Ishikawa (cell line): ENCODE data around the gene RAP1GAP.

Experiments used
- CEBPB ChIP-seq: IDR thresholded peaks from 2 replicates; pipeline ENCODE4 v1.6.1; 2012
- CREB1 ChIP-seq: IDR thresholded peaks from 2 replicates; pipeline ENCODE4 v1.6.1; 2012; ENCODE audit warnings: low read depth
- EGR1 ChIP-seq: IDR thresholded peaks from 2 replicates; pipeline ENCODE4 v1.6.1; 2012
- EP300 ChIP-seq: IDR thresholded peaks from 2 replicates; pipeline ENCODE4 v1.6.1; 2012; ENCODE audit warnings: borderline replicate concordance
- FOXM1 ChIP-seq: IDR thresholded peaks from 2 replicates; pipeline ENCODE4 v1.6.1; 2012; ENCODE audit warnings: low read depth, borderline replicate concordance
- NFIC ChIP-seq: IDR thresholded peaks from 2 replicates; pipeline ENCODE4 v1.6.1; 2012
- RAD21 ChIP-seq: IDR thresholded peaks from 2 replicates; pipeline ENCODE4 v1.6.1; 2012; ENCODE audit warnings: low read depth
- TAF1 ChIP-seq: IDR thresholded peaks from 2 replicates; pipeline ENCODE4 v1.6.1; 2012; ENCODE audit warnings: low read depth, mild to moderate bottlenecking
- TCF12 ChIP-seq: IDR thresholded peaks from 2 replicates; pipeline ENCODE4 v1.6.1; 2012; ENCODE audit warnings: low read depth
- TEAD4 ChIP-seq: IDR thresholded peaks from 2 replicates; pipeline ENCODE4 v1.6.1; 2012
- YY1 ChIP-seq: IDR thresholded peaks from 2 replicates; pipeline ENCODE4 v1.6.1; 2012; ENCODE audit warnings: low read depth
- ZBTB7A ChIP-seq: IDR thresholded peaks from 2 replicates; pipeline ENCODE4 v1.6.1; 2012; ENCODE audit warnings: low read depth
- TF ChIP-seq, protein P1 (sequence below): IDR thresholded peaks from 2 replicates; pipeline ENCODE4 v1.6.1; 2012
- TF ChIP-seq, protein P2 (sequence below): IDR thresholded peaks from 2 replicates; pipeline ENCODE4 v1.6.1; 2012; ENCODE audit warnings: low read depth, mild to moderate bottlenecking
- TF ChIP-seq, protein P3 (sequence below): IDR thresholded peaks from 2 replicates; pipeline ENCODE4 v1.6.1; 2012

Gene RAP1GAP

DNA sequence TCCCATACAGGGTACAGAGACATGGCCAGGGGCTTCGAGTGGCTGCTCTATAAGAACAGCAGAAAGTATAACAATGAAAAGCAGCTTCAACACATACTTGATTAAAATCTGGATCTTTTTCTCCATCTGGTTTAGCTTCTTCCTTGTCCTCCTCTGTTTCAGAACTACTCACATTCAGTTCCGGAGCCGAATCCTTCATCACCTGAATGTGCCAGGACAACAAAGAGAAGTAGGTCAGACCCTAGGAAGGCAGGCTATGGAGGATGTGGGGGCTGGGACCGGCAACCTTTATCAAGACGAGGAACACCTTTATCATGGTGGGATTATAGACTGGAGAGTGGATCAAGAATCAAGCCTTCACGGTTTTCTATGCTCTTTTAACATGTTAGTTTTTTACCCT, 32.2 kb upstream of the RAP1GAP start:
- TF ChIP-seq TCF12 (no peak), TAF1 (no peak), YY1 (no peak), FOXM1 (no peak), CREB1 (no peak), TEAD4 (no peak), EP300 (no peak), ZBTB7A (no peak)
- TF ChIP-seq, protein P1, sequence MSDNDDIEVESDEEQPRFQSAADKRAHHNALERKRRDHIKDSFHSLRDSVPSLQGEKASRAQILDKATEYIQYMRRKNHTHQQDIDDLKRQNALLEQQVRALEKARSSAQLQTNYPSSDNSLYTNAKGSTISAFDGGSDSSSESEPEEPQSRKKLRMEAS, result no peak
- TF ChIP-seq, protein P2, sequence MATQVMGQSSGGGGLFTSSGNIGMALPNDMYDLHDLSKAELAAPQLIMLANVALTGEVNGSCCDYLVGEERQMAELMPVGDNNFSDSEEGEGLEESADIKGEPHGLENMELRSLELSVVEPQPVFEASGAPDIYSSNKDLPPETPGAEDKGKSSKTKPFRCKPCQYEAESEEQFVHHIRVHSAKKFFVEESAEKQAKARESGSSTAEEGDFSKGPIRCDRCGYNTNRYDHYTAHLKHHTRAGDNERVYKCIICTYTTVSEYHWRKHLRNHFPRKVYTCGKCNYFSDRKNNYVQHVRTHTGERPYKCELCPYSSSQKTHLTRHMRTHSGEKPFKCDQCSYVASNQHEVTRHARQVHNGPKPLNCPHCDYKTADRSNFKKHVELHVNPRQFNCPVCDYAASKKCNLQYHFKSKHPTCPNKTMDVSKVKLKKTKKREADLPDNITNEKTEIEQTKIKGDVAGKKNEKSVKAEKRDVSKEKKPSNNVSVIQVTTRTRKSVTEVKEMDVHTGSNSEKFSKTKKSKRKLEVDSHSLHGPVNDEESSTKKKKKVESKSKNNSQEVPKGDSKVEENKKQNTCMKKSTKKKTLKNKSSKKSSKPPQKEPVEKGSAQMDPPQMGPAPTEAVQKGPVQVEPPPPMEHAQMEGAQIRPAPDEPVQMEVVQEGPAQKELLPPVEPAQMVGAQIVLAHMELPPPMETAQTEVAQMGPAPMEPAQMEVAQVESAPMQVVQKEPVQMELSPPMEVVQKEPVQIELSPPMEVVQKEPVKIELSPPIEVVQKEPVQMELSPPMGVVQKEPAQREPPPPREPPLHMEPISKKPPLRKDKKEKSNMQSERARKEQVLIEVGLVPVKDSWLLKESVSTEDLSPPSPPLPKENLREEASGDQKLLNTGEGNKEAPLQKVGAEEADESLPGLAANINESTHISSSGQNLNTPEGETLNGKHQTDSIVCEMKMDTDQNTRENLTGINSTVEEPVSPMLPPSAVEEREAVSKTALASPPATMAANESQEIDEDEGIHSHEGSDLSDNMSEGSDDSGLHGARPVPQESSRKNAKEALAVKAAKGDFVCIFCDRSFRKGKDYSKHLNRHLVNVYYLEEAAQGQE, result no peak
- TF ChIP-seq, protein P3, sequence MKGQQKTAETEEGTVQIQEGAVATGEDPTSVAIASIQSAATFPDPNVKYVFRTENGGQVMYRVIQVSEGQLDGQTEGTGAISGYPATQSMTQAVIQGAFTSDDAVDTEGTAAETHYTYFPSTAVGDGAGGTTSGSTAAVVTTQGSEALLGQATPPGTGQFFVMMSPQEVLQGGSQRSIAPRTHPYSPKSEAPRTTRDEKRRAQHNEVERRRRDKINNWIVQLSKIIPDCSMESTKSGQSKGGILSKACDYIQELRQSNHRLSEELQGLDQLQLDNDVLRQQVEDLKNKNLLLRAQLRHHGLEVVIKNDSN, result no peak

DNA sequence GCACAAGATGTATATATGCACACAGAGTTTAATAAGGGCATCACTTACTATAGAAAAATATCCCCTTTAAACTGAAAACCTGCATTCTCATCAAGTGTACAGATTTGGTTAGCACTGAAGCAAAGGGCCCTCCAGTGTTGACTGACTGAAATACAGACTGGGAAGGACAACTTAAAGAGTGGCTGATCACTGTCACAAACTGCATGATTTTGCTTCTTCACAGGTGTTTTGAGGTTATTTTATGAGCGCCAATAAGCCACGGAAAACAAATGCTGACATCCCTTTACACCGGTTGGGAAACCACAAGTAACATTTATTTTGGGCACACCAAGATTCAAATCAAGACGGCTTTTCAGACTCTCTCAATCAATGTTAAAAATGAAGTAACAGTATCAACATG, 30.9 kb upstream of the RAP1GAP start:
- TF ChIP-seq ZBTB7A, result no peak
- TF ChIP-seq CEBPB, result no peak
- TF ChIP-seq RAD21, result no peak
- TF ChIP-seq YY1, result no peak
- TF ChIP-seq FOXM1, result no peak
- TF ChIP-seq TCF12, result no peak
- no peak for TF ChIP-seq TEAD4
- TF ChIP-seq, protein P1, result no peak
- TF ChIP-seq TAF1, result no peak
- no peak for TF ChIP-seq EP300
- TF ChIP-seq, protein P3, result no peak
- TF ChIP-seq, protein P2, result no peak

DNA sequence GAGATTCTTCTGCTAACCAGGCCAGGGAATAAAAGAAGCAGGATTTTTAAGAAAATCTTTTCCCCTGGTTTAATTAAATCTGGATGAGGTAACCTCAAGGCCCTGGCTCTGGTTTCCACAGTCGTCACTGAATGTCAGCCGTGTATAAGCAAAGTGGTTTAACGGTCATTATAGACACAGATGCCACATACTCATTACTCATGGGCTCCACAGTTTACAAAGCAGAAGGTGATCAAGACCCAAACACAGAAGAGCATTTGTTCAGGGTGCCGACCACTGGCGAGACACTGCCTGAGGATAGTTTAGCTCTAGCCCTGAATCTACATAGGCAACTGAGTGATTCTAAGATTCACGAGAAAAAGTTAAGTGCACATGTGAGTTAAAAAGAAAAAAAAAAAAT, 27.8 kb upstream of the RAP1GAP start:
- TF ChIP-seq, protein P2, result no peak
- TF ChIP-seq CREB1 (no peak), EGR1 (no peak), NFIC (no peak), ZBTB7A (no peak), RAD21 (no peak), TAF1 (no peak), TCF12 (no peak), FOXM1 (no peak), TEAD4 (no peak), YY1 (no peak), EP300 (no peak), CEBPB (no peak)
- TF ChIP-seq, protein P3, result no peak
- TF ChIP-seq, protein P1, result no peak

DNA sequence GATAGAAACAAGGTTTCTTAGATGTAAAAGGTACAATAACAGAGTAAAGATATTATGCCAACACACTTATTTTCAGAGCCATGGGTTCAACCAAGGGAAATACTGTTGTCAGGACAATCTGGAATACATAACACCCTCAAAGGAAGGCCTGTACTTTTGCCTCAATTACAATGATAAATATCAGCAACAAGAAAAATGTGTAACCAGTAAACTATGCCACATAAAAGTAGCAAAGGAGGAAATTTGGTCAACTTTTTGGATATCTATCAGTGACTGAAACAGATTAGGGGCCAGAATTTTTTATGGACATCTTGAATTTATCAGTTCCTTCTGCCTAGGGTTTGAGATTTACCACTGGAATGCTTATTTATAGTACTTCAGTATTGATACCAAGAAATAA, 24.6 kb upstream of the RAP1GAP start:
- TF ChIP-seq CREB1, result no peak
- TF ChIP-seq NFIC, result no peak
- TF ChIP-seq EGR1, result no peak
- no peak for TF ChIP-seq CEBPB
- TF ChIP-seq, protein P2, result no peak
- TF ChIP-seq FOXM1, result no peak
- no peak for TF ChIP-seq YY1
- TF ChIP-seq, protein P3, result no peak
- TF ChIP-seq, protein P1, result no peak
- TF ChIP-seq ZBTB7A, result no peak
- TF ChIP-seq TAF1, result no peak
- TF ChIP-seq EP300, result no peak
- TF ChIP-seq TCF12, result no peak
- TF ChIP-seq TEAD4, result no peak
